ENCODE measurements around the gene PLCB1.

The PLCB1 gene

DNA sequence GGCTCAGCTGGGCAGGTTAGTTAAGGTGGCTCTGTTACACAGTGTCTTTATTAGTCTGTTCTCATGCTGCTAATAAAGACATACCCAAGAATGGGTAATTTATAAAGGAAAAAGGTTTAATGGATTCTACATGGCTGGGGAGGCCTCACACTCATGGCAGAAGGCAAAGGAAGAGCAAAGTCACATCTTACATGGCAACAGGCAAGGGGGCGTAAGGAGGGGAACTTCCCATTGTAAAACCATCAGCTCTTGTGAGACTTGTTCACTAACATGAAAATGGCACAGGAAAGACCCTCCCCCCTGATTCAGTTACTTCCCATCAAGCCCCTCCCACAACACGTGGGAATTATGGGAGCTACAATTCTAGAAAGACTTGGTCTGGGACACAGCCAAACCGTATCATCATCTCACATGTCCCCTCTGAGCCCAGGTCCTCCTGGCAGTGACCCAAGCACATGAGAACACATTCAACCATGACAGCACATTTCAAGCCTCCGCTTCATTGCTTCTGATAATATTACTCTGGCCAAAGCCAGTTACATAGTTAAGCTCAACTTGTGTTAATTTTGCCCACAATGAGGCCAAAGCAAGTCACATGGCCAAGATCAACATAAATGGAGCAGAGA lies 383.9 kb downstream of the PLCB1 start:
- TF ChIP-seq REST (IDR thresholded peaks at IDR 0.05; ENCODE audit: insufficient read depth in 1 of 2, low read depth in 2 of 2, low read length in 2 of 2) (no peak), TAF1 (IDR thresholded peaks at IDR 0.05; ENCODE audit: borderline replicate concordance, insufficient read depth, low read length) (no peak), SIN3A (IDR thresholded peaks at IDR 0.05; ENCODE audit: borderline replicate concordance, insufficient read depth, low read length) (no peak), FOXP2 (optimal IDR thresholded peaks at IDR 0.05; ENCODE audit: borderline replicate concordance, extremely low read depth, extremely low read length, insufficient read depth) (no peak), POLR2AphosphoS5 (IDR thresholded peaks at IDR 0.05; ENCODE audit: low read depth, low read length) (no peak)

- TF ChIP-seq POLR2AphosphoS5 (IDR thresholded peaks at IDR 0.05; ENCODE audit: low read depth, low read length), result no peak
- TF ChIP-seq REST (IDR thresholded peaks at IDR 0.05; ENCODE audit: insufficient read depth in 1 of 2, low read depth in 2 of 2, low read length in 2 of 2), result no peak
Observed at GRCh38 chr20:8518878-8519277, 386.8 kb downstream of the PLCB1 start.

GRCh38 chr20:8519887-8520286 lies 387.8 kb downstream of the PLCB1 start:
- TF ChIP-seq FOXP2 (optimal IDR thresholded peaks at IDR 0.05; ENCODE audit: borderline replicate concordance, extremely low read depth, extremely low read length, insufficient read depth), result no peak
- no peak for TF ChIP-seq REST (IDR thresholded peaks at IDR 0.05; ENCODE audit: insufficient read depth in 1 of 2, low read depth in 2 of 2, low read length in 2 of 2)
- TF ChIP-seq SIN3A (IDR thresholded peaks at IDR 0.05; ENCODE audit: borderline replicate concordance, insufficient read depth, low read length), result no peak
- no peak for TF ChIP-seq POLR2AphosphoS5 (IDR thresholded peaks at IDR 0.05; ENCODE audit: low read depth, low read length)
- no peak for TF ChIP-seq TAF1 (IDR thresholded peaks at IDR 0.05; ENCODE audit: borderline replicate concordance, insufficient read depth, low read length)

DNA sequence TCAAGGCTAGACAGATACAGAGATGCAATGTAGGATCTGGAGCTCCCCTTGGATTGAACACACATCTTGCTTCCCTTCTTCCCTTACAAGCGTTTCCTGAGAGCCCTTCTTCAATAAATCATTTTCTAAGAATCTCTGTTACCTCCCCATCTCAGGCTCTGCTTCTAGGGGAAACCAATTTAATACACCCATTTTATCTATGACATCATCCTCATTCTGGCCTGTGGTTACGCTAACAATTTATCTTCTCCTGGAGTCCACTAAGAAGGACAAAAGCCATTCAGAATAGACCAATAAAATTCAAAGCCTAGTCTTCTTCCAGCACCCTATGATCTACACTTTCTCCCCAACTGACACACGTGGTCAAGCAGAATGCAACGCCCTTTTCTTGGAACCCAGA lies 390.1 kb downstream of the PLCB1 start:
- no peak for TF ChIP-seq SIN3A (IDR thresholded peaks at IDR 0.05; ENCODE audit: borderline replicate concordance, insufficient read depth, low read length)
- TF ChIP-seq REST (IDR thresholded peaks at IDR 0.05; ENCODE audit: insufficient read depth in 1 of 2, low read depth in 2 of 2, low read length in 2 of 2), result no peak
- TF ChIP-seq POLR2AphosphoS5 (IDR thresholded peaks at IDR 0.05; ENCODE audit: low read depth, low read length), result no peak
- no peak for TF ChIP-seq TAF1 (IDR thresholded peaks at IDR 0.05; ENCODE audit: borderline replicate concordance, insufficient read depth, low read length)
- TF ChIP-seq FOXP2 (optimal IDR thresholded peaks at IDR 0.05; ENCODE audit: borderline replicate concordance, extremely low read depth, extremely low read length, insufficient read depth), result no peak

DNA sequence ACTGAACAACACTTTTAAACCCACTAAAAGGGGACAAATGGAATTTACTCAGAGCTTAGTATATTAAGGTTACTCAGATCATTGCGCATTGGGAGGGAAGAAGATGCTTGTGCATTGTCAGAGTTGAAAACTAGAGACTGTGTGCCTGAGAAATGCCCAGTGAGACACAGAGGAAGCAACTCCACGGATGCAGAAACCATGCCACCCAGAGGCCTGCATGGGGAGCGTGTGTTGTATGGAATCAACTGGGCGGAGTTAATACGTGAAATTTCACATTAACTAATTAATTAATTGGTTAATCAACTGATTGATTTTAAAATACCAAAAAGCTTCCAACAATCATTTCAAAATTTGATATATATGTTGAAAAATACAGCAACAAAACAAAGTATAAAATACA lies 391.6 kb downstream of the PLCB1 start:
- TF ChIP-seq REST (IDR thresholded peaks at IDR 0.05; ENCODE audit: insufficient read depth in 1 of 2, low read depth in 2 of 2, low read length in 2 of 2) (no peak), FOXP2 (optimal IDR thresholded peaks at IDR 0.05; ENCODE audit: borderline replicate concordance, extremely low read depth, extremely low read length, insufficient read depth) (no peak), POLR2AphosphoS5 (IDR thresholded peaks at IDR 0.05; ENCODE audit: low read depth, low read length) (no peak), TAF1 (IDR thresholded peaks at IDR 0.05; ENCODE audit: borderline replicate concordance, insufficient read depth, low read length) (no peak), SIN3A (IDR thresholded peaks at IDR 0.05; ENCODE audit: borderline replicate concordance, insufficient read depth, low read length) (no peak)
